Measurements from ENCODE around the gene KLLN. TPM values are rescaled to one million over a fixed set of nuclear protein-coding genes. Genes with fewer than 3 reads are reported as not detected.
"Not testable (repeated sequence)": the region's sequence is repeated elsewhere in the genome, so short reads cannot be mapped to it uniquely, and the experiment has no call there.

Gene KLLN
- total RNA-seq, 3 donors from 2014 or later (not counting 1 experiment from before 2014, with no cell fraction given), result 0.68 to 0.73 (median 0.70) TPM

DNA sequence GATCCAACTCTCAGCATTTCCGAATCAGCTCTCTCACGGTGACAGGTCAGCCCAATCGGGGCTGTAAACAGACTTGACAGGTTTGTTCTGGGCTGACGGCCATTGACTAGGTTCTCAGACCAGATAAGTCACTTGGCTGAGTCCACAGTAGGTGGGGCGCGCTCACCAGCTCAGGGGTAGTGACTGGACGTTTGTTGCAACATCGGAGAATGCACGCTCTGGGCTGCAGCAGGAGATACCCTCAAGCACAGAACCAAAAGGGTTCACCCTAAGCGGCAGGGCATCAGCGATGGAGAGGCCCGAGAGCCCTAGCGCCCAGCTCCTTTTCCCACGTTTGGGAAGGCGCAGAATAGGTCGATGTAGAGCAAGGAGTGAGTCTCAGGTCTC is 1.8 kb downstream of the KLLN start:
- WGBS (ENCODE audit: insufficient coverage), result 6% methylated on average over 16 of the region's 16 CpGs
- Mint-ChIP-seq H3K36me3 (no peaks in the 10 kb centered on the region), H3K27ac (peak overlapping the region; percentile 95 to 97), H3K27me3 (ENCODE audit: low read depth in 2 of 2) (peaks cover 0 to 2% of the 10 kb centered on the region in 2 donors), H3K9me3 (no peaks in the 10 kb centered on the region), H3K4me1 (peaks cover 52% of the 10 kb centered on the region in 2 donors), H3K4me3 (peak overlapping the region; percentile 100)
- H3K9me3 ChIP-seq (ENCODE audit: control insufficient read depth, insufficient read depth, low read length), result no peaks in the 10 kb centered on the region
- peaks cover 11% of the 10 kb centered on the region for H3K4me1 ChIP-seq (ENCODE audit: control insufficient read depth, insufficient read depth, low read length)
- H3K36me3 ChIP-seq (ENCODE audit: control insufficient read depth, insufficient read depth, low read length), result no peaks in the 10 kb centered on the region
- H3K27ac ChIP-seq (ENCODE audit: low read length), result peak overlapping the region; percentile 74
- peak overlapping the region; percentile 96 for H3K4me3 ChIP-seq (ENCODE audit: low read length)
- H3K27me3 ChIP-seq (ENCODE audit: control insufficient read depth, insufficient read depth, low read length), result no peaks in the 10 kb centered on the region
- ATAC-seq (peak; percentile 10 to 32 (median 11)), DNase-seq (peak in 1 of 2 donors; percentile 46)
- intact Hi-C loops (cut with micrococcal nuclease), result loop anchor here (5.0 kb wide), 4 partner anchors 66 to 764 kb away; partner anchors contain the start of gene SHLD2
- TF ChIP-seq, protein P1, sequence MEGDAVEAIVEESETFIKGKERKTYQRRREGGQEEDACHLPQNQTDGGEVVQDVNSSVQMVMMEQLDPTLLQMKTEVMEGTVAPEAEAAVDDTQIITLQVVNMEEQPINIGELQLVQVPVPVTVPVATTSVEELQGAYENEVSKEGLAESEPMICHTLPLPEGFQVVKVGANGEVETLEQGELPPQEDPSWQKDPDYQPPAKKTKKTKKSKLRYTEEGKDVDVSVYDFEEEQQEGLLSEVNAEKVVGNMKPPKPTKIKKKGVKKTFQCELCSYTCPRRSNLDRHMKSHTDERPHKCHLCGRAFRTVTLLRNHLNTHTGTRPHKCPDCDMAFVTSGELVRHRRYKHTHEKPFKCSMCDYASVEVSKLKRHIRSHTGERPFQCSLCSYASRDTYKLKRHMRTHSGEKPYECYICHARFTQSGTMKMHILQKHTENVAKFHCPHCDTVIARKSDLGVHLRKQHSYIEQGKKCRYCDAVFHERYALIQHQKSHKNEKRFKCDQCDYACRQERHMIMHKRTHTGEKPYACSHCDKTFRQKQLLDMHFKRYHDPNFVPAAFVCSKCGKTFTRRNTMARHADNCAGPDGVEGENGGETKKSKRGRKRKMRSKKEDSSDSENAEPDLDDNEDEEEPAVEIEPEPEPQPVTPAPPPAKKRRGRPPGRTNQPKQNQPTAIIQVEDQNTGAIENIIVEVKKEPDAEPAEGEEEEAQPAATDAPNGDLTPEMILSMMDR (IDR thresholded peaks at IDR 0.05), result no peak

DNA sequence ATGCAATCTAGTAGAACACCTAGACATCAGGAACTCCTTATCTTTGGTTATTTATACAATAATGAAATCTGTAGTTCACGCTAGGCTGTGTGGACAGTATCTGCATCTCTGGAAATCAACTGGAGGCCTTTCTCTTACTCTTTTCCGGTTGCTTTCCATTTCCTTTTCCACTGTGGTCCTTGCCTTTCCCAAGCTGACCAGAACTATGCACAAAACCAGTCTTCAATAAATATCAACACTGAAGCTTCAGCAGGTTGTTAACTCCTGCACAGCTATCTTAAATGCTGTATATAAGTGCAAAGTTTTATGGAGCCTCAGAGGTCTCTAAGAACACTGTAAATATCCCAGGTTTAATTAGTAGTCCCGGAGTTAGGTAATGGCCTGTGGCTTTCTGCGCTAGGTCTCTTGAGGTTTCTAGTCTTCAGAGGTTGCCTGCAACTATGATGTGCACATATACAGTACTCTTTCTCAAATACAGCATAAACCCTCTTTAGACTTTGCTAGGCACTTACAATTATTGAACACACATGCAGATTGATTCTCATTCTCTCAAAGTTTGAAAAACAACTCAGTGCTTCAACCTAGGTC is 2.4 kb downstream of the KLLN start:
- Histone ChIP-seq H3K4me3 (ENCODE audit: low read length) (no peak overlapping the region), H3K9me3 (ENCODE audit: control insufficient read depth, insufficient read depth, low read length) (no peaks in the 10 kb centered on the region), H3K4me1 (ENCODE audit: control insufficient read depth, insufficient read depth, low read length) (peaks cover 11% of the 10 kb centered on the region), H3K27ac (ENCODE audit: low read length) (peak overlapping the region; percentile 74), H3K36me3 (ENCODE audit: control insufficient read depth, insufficient read depth, low read length) (no peaks in the 10 kb centered on the region), H3K27me3 (ENCODE audit: control insufficient read depth, insufficient read depth, low read length) (no peaks in the 10 kb centered on the region)
- H3K27ac Mint-ChIP-seq, result peak overlapping the region; percentile 95 to 97
- intact Hi-C loops (cut with micrococcal nuclease), result loop anchor here (1.0 to 5.0 kb wide), 6 partner anchors 66 to 764 kb away; partner anchors contain the start of gene SHLD2
- no peaks in the 10 kb centered on the region for H3K9me3 Mint-ChIP-seq
- H3K36me3 Mint-ChIP-seq, result no peaks in the 10 kb centered on the region
- DNase-seq (peak in 1 of 2 donors; percentile 23), ATAC-seq (no peak)
- TF ChIP-seq, protein P1 (IDR thresholded peaks at IDR 0.05), result no peak
- WGBS (ENCODE audit: insufficient coverage), result 65% methylated on average over 4 of the region's 4 CpGs
- peaks cover 46 to 48% of the 10 kb centered on the region in 2 donors for H3K4me1 Mint-ChIP-seq
- H3K27me3 Mint-ChIP-seq (ENCODE audit: low read depth in 2 of 2), result peaks cover 0 to 3% of the 10 kb centered on the region in 2 donors
- H3K4me3 Mint-ChIP-seq, result peak overlapping the region; percentile 100

DNA sequence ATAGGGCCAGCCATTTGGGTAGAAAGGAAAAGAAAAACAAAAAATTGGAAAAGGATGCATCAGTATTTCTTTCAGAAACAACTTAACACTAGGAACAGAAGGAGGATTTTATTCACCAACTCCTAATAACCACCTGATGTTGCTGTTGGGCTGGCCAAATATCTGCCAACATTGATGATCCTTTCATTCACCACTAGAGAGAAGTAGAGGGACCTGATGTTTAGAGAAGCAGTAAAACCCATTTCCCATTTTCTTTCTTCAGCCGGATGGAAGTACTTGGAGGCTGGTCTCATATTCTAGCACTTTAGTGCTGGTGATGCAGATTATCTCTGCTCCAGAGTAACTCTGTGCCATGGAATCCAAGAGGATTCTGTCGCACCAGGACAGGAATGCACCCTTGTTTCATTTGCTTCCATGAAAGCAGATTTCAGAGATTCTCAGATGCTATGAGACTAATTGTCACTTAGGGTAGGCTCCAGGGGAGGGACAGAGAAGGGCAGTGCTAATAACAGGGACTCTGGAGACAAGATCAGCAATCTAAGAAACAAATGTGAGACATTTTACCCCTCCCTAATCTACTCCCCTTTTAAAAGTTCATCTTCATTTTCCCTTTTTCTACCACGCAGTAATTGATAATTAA is 3.1 kb downstream of the KLLN start:
- Mint-ChIP-seq H3K27me3 (ENCODE audit: low read depth in 2 of 2) (peaks cover 0 to 3% of the 10 kb centered on the region in 2 donors), H3K27ac (peak overlapping the region; percentile 95 to 97), H3K4me1 (peaks cover 46 to 48% of the 10 kb centered on the region in 2 donors), H3K4me3 (peak overlapping the region; percentile 63), H3K36me3 (no peaks in the 10 kb centered on the region), H3K9me3 (no peaks in the 10 kb centered on the region)
- WGBS (ENCODE audit: insufficient coverage), result 56% methylated on average over 3 of the region's 3 CpGs
- H3K27me3 ChIP-seq (ENCODE audit: control insufficient read depth, insufficient read depth, low read length), result no peaks in the 10 kb centered on the region
- no peak for ATAC-seq
- H3K36me3 ChIP-seq (ENCODE audit: control insufficient read depth, insufficient read depth, low read length), result no peaks in the 10 kb centered on the region
- intact Hi-C loops (cut with micrococcal nuclease), result loop anchor here (1.0 to 5.0 kb wide), 6 partner anchors 67 to 763 kb away; partner anchors contain the start of gene SHLD2
- H3K27ac ChIP-seq (ENCODE audit: low read length), result no peak overlapping the region
- H3K9me3 ChIP-seq (ENCODE audit: control insufficient read depth, insufficient read depth, low read length), result no peaks in the 10 kb centered on the region
- H3K4me3 ChIP-seq (ENCODE audit: low read length), result no peak overlapping the region
- TF ChIP-seq, protein P1 (IDR thresholded peaks at IDR 0.05), result peak; percentile 63
- peaks cover 11% of the 10 kb centered on the region for H3K4me1 ChIP-seq (ENCODE audit: control insufficient read depth, insufficient read depth, low read length)
- peak in 1 of 2 donors; percentile 79 for DNase-seq

DNA sequence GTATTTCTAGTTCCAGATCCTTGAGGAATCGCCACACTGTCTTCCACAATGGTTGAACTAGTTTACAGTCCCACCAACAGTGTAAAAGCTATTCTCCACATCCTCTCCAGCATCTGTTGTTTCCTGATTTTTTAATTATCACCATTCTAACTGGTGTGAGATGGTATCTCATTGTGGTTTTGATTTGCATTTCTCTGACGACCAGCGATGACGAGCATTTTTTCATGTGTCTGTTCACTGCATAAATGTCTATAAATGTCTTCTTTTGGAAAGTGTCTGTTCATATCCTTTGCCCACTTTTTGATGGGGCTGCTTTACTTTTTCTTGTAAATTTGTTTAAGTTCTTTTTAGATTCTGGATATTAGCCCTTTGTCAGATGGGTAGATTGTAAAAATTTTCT is 7.7 kb downstream of the KLLN start:
- intact Hi-C loops (cut with micrococcal nuclease); H3K4me1 ChIP-seq (ENCODE audit: control insufficient read depth, insufficient read depth, low read length); H3K36me3 Mint-ChIP-seq; H3K4me3 ChIP-seq (ENCODE audit: low read length); H3K4me3 Mint-ChIP-seq; H3K9me3 Mint-ChIP-seq; H3K36me3 ChIP-seq (ENCODE audit: control insufficient read depth, insufficient read depth, low read length); H3K27me3 Mint-ChIP-seq (ENCODE audit: low read depth in 2 of 2); H3K27ac ChIP-seq (ENCODE audit: low read length); H3K27me3 ChIP-seq (ENCODE audit: control insufficient read depth, insufficient read depth, low read length); H3K9me3 ChIP-seq (ENCODE audit: control insufficient read depth, insufficient read depth, low read length): not testable (repeated sequence)
- Mint-ChIP-seq H3K27ac (peak overlapping the region in 1 of 2 donors; percentile 30), H3K4me1 (peaks cover 13 to 19% of the 10 kb centered on the region in 2 donors)
- WGBS (ENCODE audit: insufficient coverage), result 32% methylated on average over 3 of the region's 4 CpGs
- DNase-seq (peak in 1 of 2 donors; percentile 27), ATAC-seq (peak in 1 of 3 donors; percentile 28)

DNA sequence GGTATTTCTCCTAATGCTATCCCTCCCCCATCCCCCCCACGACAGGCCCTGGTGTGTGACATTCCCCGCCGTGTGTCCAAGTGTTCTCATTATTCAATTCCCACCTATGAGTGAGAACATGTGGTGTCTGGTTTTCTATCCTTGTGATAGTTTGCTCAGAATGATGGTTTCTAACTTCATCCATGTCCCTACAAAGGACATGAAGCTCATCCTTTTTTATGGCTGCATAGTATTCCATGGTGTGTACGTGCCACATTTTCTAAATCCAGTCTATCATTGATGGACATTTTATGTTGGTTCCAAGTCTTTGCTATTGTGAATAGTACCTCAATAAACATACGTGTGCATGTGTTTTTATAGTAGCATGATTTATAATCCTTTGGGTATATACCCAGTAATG is 8.1 kb downstream of the KLLN start:
- intact Hi-C loops (cut with micrococcal nuclease); H3K4me3 Mint-ChIP-seq; H3K4me1 ChIP-seq (ENCODE audit: control insufficient read depth, insufficient read depth, low read length); H3K36me3 Mint-ChIP-seq; ATAC-seq; H3K27me3 Mint-ChIP-seq (ENCODE audit: low read depth in 2 of 2); H3K4me3 ChIP-seq (ENCODE audit: low read length); H3K27ac ChIP-seq (ENCODE audit: low read length); H3K9me3 Mint-ChIP-seq; H3K27me3 ChIP-seq (ENCODE audit: control insufficient read depth, insufficient read depth, low read length); H3K36me3 ChIP-seq (ENCODE audit: control insufficient read depth, insufficient read depth, low read length); H3K9me3 ChIP-seq (ENCODE audit: control insufficient read depth, insufficient read depth, low read length); DNase-seq: not testable (repeated sequence)
- peak overlapping the region in 1 of 2 donors; percentile 30 for H3K27ac Mint-ChIP-seq
- 100% methylated on average over 1 of the region's 5 CpGs for WGBS (ENCODE audit: insufficient coverage)
- peaks cover 10 to 15% of the 10 kb centered on the region in 2 donors for H3K4me1 Mint-ChIP-seq

All from natural killer cell (primary cell).